A375 (cell line): ENCODE results near the gene INHBC. TPM values are rescaled to one million over a fixed set of nuclear protein-coding genes. Genes with fewer than 3 reads are reported as not detected.

ENCODE experiments used
- small RNA-seq: library from RNA; depleted of rRNA; stranded (forward); fragments of <200 nt; gene quantifications from one replicate; pipeline ENCODE3, GENCODE V24; 2014
- total RNA-seq: library from RNA; depleted of rRNA; stranded (reverse); fragments of >200 nt; shearing (Covaris generic); gene quantifications from 2 replicates; pipeline ENCODE4 v1.2.3, GENCODE V29; 2014; rRNA removed

Gene INHBC, protein sequence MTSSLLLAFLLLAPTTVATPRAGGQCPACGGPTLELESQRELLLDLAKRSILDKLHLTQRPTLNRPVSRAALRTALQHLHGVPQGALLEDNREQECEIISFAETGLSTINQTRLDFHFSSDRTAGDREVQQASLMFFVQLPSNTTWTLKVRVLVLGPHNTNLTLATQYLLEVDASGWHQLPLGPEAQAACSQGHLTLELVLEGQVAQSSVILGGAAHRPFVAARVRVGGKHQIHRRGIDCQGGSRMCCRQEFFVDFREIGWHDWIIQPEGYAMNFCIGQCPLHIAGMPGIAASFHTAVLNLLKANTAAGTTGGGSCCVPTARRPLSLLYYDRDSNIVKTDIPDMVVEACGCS
- not detected in 2 replicates for total RNA-seq

GRCh38 chr12:57434517-57435223, at the start of gene INHBC:
Gene INHBC (plus strand): TSS chr12:57434784. CDS start chr12:57434887, 103 bp downstream.

GRCh38 chr12:57430931-57431566, 3.5 kb upstream of the INHBC start, which contains the start of gene R3HDM2:
Gene R3HDM2 (minus strand): TSS chr12:57431043. CDS start chr12:57310428, 120,615 bp downstream.

GRCh38 chr12:57454566-57455373, 20.2 kb downstream of the INHBC start, which contains the start of gene INHBE:
Gene INHBE (plus strand): TSS chr12:57455307. CDS start chr12:57455537, 230 bp downstream.

DNA sequence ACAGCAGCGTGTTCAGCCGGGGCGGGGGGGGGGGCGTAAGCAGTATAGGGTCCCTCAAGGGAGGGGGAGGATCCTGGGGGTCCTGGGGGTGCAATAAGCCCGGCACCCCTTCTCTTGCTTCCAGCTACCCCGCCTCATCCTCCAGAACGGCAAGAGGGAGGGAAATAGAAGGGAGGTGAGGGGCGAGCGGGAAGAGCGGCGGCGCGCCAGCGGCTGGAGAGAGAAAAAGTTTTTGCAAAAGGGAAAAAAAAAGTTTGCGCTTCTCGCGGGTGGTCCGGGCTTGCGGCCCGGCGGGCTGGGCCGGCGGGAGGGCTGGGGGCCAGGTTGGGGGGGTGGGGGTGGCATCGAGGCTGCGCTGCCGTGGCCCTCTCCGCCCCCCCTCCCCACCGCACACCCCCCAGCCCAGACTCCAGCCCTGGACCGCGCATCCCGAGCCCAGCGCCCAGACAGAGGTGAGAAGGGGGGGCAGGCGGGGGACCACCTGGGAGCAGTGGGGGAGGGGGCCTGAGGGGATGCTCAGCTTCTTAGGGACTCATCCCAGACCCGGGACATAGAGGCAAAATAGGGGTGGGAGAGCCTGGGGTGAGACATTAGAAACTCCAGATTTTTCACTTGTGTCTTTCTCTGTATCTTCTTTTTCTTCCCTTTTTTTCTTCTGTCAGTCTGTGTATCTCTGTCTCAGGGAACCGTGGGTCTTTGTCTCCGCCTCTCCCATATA, 25.3 kb downstream of the INHBC start, which contains the start of gene GLI1:
Gene GLI1, plus strand, starts transcription at position 36 of the 718 bp plus-strand sequence. CDS start 3,907 bp downstream, outside the sequence.

GRCh38 chr12:57479376-57480115, 45.0 kb downstream of the INHBC start, which contains the start of gene ARHGAP9:
Gene ARHGAP9 (minus strand): TSS chr12:57479866. CDS start chr12:57479406, 460 bp downstream.

DNA sequence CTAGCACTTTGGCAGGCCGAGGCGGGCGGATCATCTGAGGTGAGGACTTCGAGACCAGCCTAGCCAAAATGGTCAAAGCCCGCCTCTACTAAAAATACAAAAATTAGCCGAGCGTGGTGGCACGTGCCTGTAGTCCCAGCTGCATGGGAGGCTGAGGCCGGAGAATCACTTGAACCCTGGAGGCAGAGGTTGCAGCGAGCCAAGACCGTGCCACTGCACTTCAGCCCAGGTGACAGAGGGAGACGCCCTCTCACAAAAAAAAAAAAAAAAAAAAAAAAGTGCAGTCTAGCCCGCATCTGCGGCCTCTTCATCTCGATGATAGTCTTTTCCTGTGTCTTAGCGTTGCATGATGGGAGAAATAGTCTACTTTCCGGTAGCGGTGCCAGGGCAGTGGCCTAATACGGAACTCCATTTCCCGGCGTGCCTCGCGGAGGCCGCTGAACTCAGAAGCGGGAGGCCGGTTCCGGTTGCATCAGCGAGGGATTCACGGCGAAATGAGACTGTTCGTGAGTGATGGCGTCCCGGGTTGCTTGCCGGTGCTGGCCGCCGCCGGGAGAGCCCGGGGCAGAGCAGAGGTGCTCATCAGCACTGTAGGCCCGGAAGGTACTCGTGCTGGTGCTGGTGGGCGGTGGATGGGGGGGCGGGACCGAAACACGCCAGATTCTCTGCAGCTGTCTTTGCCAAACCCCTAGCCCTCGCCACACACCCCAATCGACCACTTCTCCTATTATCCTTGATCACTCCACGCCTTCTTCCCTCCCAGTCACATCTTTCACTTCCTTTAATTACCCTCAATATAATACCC, 53.2 kb downstream of the INHBC start, which contains the start of gene MARS1:
Gene MARS1, plus strand, starts transcription at position 472 of the 805 bp plus-strand sequence. Its CDS starts 23 bp downstream, at position 495.

Small RNA genes within 50 kb of the gene (small RNA-seq; reads per million reads assigned to genes)
- not detected for gene RNU6-879P

Other genes with a start within 250 kb of the INHBC start
- 2.7 and 5.1 TPM in 2 replicates for gene NXPH4, start 218.0 kb upstream of the INHBC start, total RNA-seq
- 404 and 416 TPM in 2 replicates for gene SHMT2, start 205.1 kb upstream of the INHBC start, total RNA-seq
- 1.1 and 2.0 TPM in 2 replicates for gene STAC3, start 183.6 kb upstream of the INHBC start, total RNA-seq
- 23.2 and 30.1 TPM in 2 replicates for gene R3HDM2, start 3.7 kb upstream of the INHBC start, total RNA-seq
- 4.3 and 4.9 TPM in 2 replicates for gene INHBE, start 20.5 kb downstream of the INHBC start, total RNA-seq
- 0.30 and 0.90 TPM in 2 replicates for gene GLI1, start 25.0 kb downstream of the INHBC start, total RNA-seq
- 2.2 and 6.4 TPM in 2 replicates for gene ARHGAP9, start 45.1 kb downstream of the INHBC start, total RNA-seq
- gene MARS1, start 53.3 kb downstream of the INHBC start, total RNA-seq, result 443 and 500 TPM in 2 replicates
- gene DDIT3, start 85.7 kb downstream of the INHBC start, total RNA-seq, result 58.1 and 66.1 TPM in 2 replicates
- gene MBD6, start 88.0 kb downstream of the INHBC start, total RNA-seq, result 13.7 and 25.7 TPM in 2 replicates
- gene DCTN2, start 112.4 kb downstream of the INHBC start, total RNA-seq, result 75.2 and 76.3 TPM in 2 replicates
- gene KIF5A, start 115.3 kb downstream of the INHBC start, total RNA-seq, result 0.41 and 0.58 TPM in 2 replicates
- gene PIP4K2C, start 156.4 kb downstream of the INHBC start, total RNA-seq, result 23.7 and 30.1 TPM in 2 replicates
- 28.2 and 32.4 TPM in 2 replicates for gene DTX3, start 170.0 kb downstream of the INHBC start, total RNA-seq
- gene ARHGEF25, start 176.7 kb downstream of the INHBC start, total RNA-seq, result 22.6 and 46.8 TPM in 2 replicates
- gene B4GALNT1, start 198.4 kb downstream of the INHBC start, total RNA-seq, result 25.6 and 26.7 TPM in 2 replicates